ENCODE data around the gene AR.

Gene AR

DNA sequence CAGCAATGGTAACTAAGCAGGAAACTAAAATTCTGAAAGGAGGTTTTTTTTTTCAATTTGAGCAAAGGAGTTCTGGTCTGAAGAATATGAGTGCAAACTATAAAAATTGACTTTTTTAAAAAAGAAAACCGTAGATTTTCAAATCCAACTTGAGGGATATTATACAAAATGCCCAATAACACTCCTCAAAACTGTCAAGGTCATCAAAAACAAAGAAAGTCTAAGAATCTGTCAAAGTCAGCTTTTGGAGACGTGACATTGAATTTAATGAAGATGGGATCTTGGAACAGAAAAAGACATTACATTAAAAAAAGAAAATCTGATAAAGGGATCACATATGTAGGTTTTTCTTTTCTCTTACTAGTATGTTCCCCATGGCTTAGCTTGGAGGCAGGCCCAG is 40.4 kb upstream of the AR start:
- Histone ChIP-seq H4K20me1 (ENCODE audit: insufficient read depth, low read length, poor library complexity, severe bottlenecking) (no peaks in the 10 kb centered on the region), H3F3A (ENCODE audit: low read depth) (no peaks in the 10 kb centered on the region), H3K27me3 (ENCODE audit: insufficient read depth, low read length, poor library complexity, severe bottlenecking) (no peaks in the 10 kb centered on the region), H3K4me3 (ENCODE audit: low read length, poor library complexity, severe bottlenecking) (no peak overlapping the region), H3K36me3 (ENCODE audit: insufficient read depth, low read length) (no peaks in the 10 kb centered on the region), H3K9me3 (ENCODE audit: insufficient read depth, low read depth, low read length) (no peaks in the 10 kb centered on the region), H3K9ac (ENCODE audit: low read depth, low read length, poor library complexity, severe bottlenecking) (no peak overlapping the region), H3K4me2 (ENCODE audit: low read depth, low read length, poor library complexity, severe bottlenecking) (no peak overlapping the region), H3K9me2 (replicated peaks; ENCODE audit: low read depth, low read length) (no peaks in the 10 kb centered on the region), H3K4me1 (ENCODE audit: insufficient read depth, low read length, poor library complexity, severe bottlenecking) (no peaks in the 10 kb centered on the region), H3K79me2 (ENCODE audit: insufficient read depth, low read length) (no peaks in the 10 kb centered on the region), H2AFZ (ENCODE audit: low read length) (no peak overlapping the region)
- TF ChIP-seq EZH2phosphoT487 (IDR thresholded peaks at IDR 0.05; ENCODE audit: borderline replicate concordance): no peak
- TF ChIP-seq, protein P1, sequence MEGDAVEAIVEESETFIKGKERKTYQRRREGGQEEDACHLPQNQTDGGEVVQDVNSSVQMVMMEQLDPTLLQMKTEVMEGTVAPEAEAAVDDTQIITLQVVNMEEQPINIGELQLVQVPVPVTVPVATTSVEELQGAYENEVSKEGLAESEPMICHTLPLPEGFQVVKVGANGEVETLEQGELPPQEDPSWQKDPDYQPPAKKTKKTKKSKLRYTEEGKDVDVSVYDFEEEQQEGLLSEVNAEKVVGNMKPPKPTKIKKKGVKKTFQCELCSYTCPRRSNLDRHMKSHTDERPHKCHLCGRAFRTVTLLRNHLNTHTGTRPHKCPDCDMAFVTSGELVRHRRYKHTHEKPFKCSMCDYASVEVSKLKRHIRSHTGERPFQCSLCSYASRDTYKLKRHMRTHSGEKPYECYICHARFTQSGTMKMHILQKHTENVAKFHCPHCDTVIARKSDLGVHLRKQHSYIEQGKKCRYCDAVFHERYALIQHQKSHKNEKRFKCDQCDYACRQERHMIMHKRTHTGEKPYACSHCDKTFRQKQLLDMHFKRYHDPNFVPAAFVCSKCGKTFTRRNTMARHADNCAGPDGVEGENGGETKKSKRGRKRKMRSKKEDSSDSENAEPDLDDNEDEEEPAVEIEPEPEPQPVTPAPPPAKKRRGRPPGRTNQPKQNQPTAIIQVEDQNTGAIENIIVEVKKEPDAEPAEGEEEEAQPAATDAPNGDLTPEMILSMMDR (conservative IDR thresholded peaks at IDR 0.05; ENCODE audit: low read length): no peak

DNA sequence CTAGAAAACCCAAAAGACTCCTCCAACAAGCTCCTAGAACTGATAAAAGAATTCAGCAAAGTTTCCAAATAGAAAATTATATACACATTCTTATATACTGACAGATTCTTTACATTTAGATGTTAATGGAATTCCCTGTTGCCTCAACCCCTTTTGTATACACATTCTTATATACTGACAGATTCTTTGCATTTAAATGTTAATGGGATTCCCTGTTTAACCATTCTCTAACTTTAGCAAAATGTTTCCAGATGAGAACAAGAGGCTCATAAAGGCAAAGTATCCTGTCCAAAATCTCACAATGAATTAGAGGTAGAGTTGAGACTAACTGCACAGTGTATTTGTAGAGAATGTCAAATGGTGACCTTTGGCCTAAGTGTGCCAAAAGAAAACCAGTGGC is 23.1 kb upstream of the AR start:
- TF ChIP-seq EZH2phosphoT487 (IDR thresholded peaks at IDR 0.05; ENCODE audit: borderline replicate concordance): no peak
- TF ChIP-seq, protein P1 (conservative IDR thresholded peaks at IDR 0.05; ENCODE audit: low read length): no peak
- H3K79me2 ChIP-seq (ENCODE audit: insufficient read depth, low read length): no peaks in the 10 kb centered on the region
- H3K9me3 ChIP-seq (ENCODE audit: insufficient read depth, low read depth, low read length): no peaks in the 10 kb centered on the region

DNA sequence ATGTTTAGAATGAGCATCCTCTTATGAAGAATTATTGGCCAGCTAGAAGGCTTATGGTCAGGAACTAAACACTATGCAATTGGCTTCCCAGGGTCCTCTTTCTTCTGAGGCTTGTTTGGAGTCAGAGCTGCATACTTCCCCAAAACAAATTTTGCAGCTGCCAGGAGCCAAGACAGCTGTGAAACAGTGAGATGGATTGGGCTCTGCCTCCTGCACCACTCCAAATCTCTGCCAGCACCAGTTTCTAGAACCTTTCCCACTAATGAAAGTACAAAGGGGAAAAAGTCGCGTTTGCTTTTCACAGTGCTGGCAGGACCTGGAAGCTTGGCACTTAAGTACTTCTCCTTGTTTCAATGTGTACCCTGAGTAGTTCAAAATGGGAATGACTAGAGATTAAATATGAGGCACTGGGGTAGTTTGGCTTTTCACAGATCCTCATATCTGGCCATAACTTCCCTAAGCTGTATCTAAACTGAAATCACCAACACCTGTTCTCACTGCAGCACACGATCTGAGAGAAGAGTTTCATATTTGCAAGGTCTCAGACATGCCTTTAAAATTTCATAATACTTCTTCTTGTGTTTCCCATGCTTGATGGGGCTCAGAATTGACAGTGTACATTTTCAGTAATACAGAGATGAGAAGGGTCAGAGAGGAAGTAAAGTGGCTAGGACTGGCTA is 20.7 kb upstream of the AR start:
- Histone ChIP-seq H3K9me2 (replicated peaks; ENCODE audit: low read depth, low read length) (no peaks in the 10 kb centered on the region), H3K79me2 (ENCODE audit: insufficient read depth, low read length) (no peaks in the 10 kb centered on the region), H3K4me1 (ENCODE audit: insufficient read depth, low read length, poor library complexity, severe bottlenecking) (no peaks in the 10 kb centered on the region), H3K9ac (ENCODE audit: low read depth, low read length, poor library complexity, severe bottlenecking) (no peak overlapping the region), H3K27me3 (ENCODE audit: insufficient read depth, low read length, poor library complexity, severe bottlenecking) (no peaks in the 10 kb centered on the region), H4K20me1 (ENCODE audit: insufficient read depth, low read length, poor library complexity, severe bottlenecking) (no peaks in the 10 kb centered on the region), H3F3A (ENCODE audit: low read depth) (no peaks in the 10 kb centered on the region), H3K36me3 (ENCODE audit: insufficient read depth, low read length) (no peaks in the 10 kb centered on the region), H3K9me3 (ENCODE audit: insufficient read depth, low read depth, low read length) (no peaks in the 10 kb centered on the region), H2AFZ (ENCODE audit: low read length) (no peak overlapping the region), H3K4me2 (ENCODE audit: low read depth, low read length, poor library complexity, severe bottlenecking) (no peak overlapping the region), H3K4me3 (ENCODE audit: low read length, poor library complexity, severe bottlenecking) (no peak overlapping the region)
- TF ChIP-seq, protein P1 (conservative IDR thresholded peaks at IDR 0.05; ENCODE audit: low read length): no peak
- no peak for TF ChIP-seq EZH2phosphoT487 (IDR thresholded peaks at IDR 0.05; ENCODE audit: borderline replicate concordance)

More for the DNA sequence above, 23.1 kb upstream of the AR start:
- no peaks in the 10 kb centered on the region for H4K20me1 ChIP-seq (ENCODE audit: insufficient read depth, low read length, poor library complexity, severe bottlenecking)
- H3K4me2 ChIP-seq (ENCODE audit: low read depth, low read length, poor library complexity, severe bottlenecking): no peak overlapping the region
- H3K4me1 ChIP-seq (ENCODE audit: insufficient read depth, low read length, poor library complexity, severe bottlenecking): no peaks in the 10 kb centered on the region
- no peak overlapping the region for H2AFZ ChIP-seq (ENCODE audit: low read length)
- no peak overlapping the region for H3K4me3 ChIP-seq (ENCODE audit: low read length, poor library complexity, severe bottlenecking)
- H3F3A ChIP-seq (ENCODE audit: low read depth): no peaks in the 10 kb centered on the region
- no peak overlapping the region for H3K9ac ChIP-seq (ENCODE audit: low read depth, low read length, poor library complexity, severe bottlenecking)
- H3K36me3 ChIP-seq (ENCODE audit: insufficient read depth, low read length): no peaks in the 10 kb centered on the region
- no peaks in the 10 kb centered on the region for H3K9me2 ChIP-seq (replicated peaks; ENCODE audit: low read depth, low read length)
- H3K27me3 ChIP-seq (ENCODE audit: insufficient read depth, low read length, poor library complexity, severe bottlenecking): no peaks in the 10 kb centered on the region

Data from Loucy (cell line).